A673 (cell line): ENCODE measurements around the gene SCN4A. TPM values are rescaled to one million over a fixed set of nuclear protein-coding genes. Genes with fewer than 3 reads are reported as not detected.
"Not testable (repeated sequence)": the region's sequence is repeated elsewhere in the genome, so short reads cannot be mapped to it uniquely, and the experiment has no call there.

Experiments
- Bru-seq: library from RNA; stranded (reverse); fragments of 400-500 nt; gene quantifications from one replicate; lab custom pipeline; 2021; lab: Mats Ljungman, UMichigan
- BruChase-seq, 2 experiments: library from RNA; stranded (reverse); fragments of 400-500 nt; gene quantifications; one replicate each; lab custom pipeline; 2021; lab: Mats Ljungman, UMichigan
- BruUV-seq: library from RNA; stranded (reverse); fragments of 400-500 nt; replicated peaks from 2 replicates; lab custom pipeline; 2021; lab: Mats Ljungman, UMichigan
- CTCF ChIA-PET: fragments of 300-600 bp; sonication (Branson Sonifier 250); formaldehyde crosslinking; loops from one replicate; lab custom pipeline; 2022; ENCODE audit warnings: antibody characterized with exemption; lab: Charles Lee
- POLR2A ChIA-PET: fragments of 300-600 bp; sonication (Branson Sonifier 250); formaldehyde crosslinking; loops from one replicate; lab custom pipeline; 2022; ENCODE audit warnings: antibody characterized with exemption; ENCODE audit not compliant: low non-redundant PET; lab: Charles Lee
- DNase-seq: peaks from one replicate; pipeline ENCODE4 v3.0.0-alpha.2; 2015; ENCODE audit warnings: low spot score
- H3K27ac ChIP-seq: fragments of 200-600 bp; sonication (generic); 2 replicates; pipeline ENCODE4 v1.5.1; 2016; ENCODE audit warnings: mixed run types, low read depth, mild to moderate bottlenecking, mixed read lengths, antibody characterized with exemption, low read length; ENCODE audit not compliant: poor library complexity, severe bottlenecking
- H3K27me3 ChIP-seq: fragments of 200-600 bp; sonication (generic); replicated peaks from 2 replicates; pipeline ENCODE4 v1.6.1; 2017; ENCODE audit warnings: mixed run types, low read depth, mild to moderate bottlenecking, mixed read lengths, antibody characterized with exemption, low read length; ENCODE audit not compliant: insufficient read depth, poor library complexity
- H3K36me3 ChIP-seq: fragments of 200-600 bp; sonication (generic); 2 replicates; pipeline ENCODE4 v1.6.1; 2016; ENCODE audit warnings: mixed run types, mild to moderate bottlenecking, mixed read lengths, antibody characterized with exemption, low read length; ENCODE audit not compliant: insufficient read depth, poor library complexity, severe bottlenecking
- H3K4me1 ChIP-seq: fragments of 200-600 bp; sonication (generic); 2 replicates; pipeline ENCODE4 v1.6.1; 2017; ENCODE audit warnings: mixed run types, mild to moderate bottlenecking, mixed read lengths, antibody characterized with exemption, low read length; ENCODE audit not compliant: insufficient read depth, poor library complexity, severe bottlenecking
- H3K4me3 ChIP-seq: fragments of 200-600 bp; sonication (generic); 2 replicates; pipeline ENCODE4 v1.5.1; 2016; ENCODE audit warnings: low read depth, mixed run types, mild to moderate bottlenecking, mixed read lengths, low read length; ENCODE audit not compliant: poor library complexity, severe bottlenecking
- H3K9me3 ChIP-seq: fragments of 200-600 bp; sonication (generic); 2 replicates; pipeline ENCODE4 v1.6.1; 2016; ENCODE audit warnings: mixed run types, low read depth, mild to moderate bottlenecking, mixed read lengths, antibody characterized with exemption, low read length; ENCODE audit not compliant: poor library complexity, severe bottlenecking
- EZH2 ChIP-seq: fragments of 200-600 bp; sonication (generic); IDR thresholded peaks from 2 replicates; pipeline ENCODE4 v1.6.1; 2017; ENCODE audit warnings: borderline replicate concordance, low read depth, mild to moderate bottlenecking, mixed read lengths, antibody characterized with exemption, low read length; ENCODE audit not compliant: poor library complexity, severe bottlenecking
- intact Hi-C: fragments of 100-400 bp; cut with micrococcal nuclease; formaldehyde crosslinking; loops from one replicate; pipeline ENCODE4 v1.10.0; 2022; ENCODE audit not compliant: unreplicated experiment
- long read RNA-seq: library from polyadenylated mRNA; stranded (forward); transcript quantifications from one replicate; pipeline ENCODE4 v2.0.0, GENCODE V29; 2022
- total RNA-seq: library from RNA; stranded (reverse); gene quantifications from 2 replicates; pipeline ENCODE4 v1.2.3, GENCODE V29; 2021
- TF ChIP-seq, protein P1 (sequence below): fragments of 300-800, 200-600 bp; sonication (generic); conservative IDR thresholded peaks from 2 replicates; pipeline ENCODE4 v1.5.1; 2017; ENCODE audit warnings: low read depth, mild to moderate bottlenecking, antibody characterized with exemption, low read length, moderate library complexity, mixed read lengths

The SCN4A gene
- total RNA-seq: 0.56 and 0.79 TPM in 2 replicates
- Bru-seq, nascent RNA: percentile 14 among the genes with signal in this experiment
- percentile 8 among the genes with signal in this experiment for BruChase-seq, experiment 1, labeled RNA remaining after a 2-hour chase
- percentile 15 among the genes with signal in this experiment for BruChase-seq, experiment 2, labeled RNA remaining after a 6-hour chase
- long read RNA-seq: 0 reads

DNA sequence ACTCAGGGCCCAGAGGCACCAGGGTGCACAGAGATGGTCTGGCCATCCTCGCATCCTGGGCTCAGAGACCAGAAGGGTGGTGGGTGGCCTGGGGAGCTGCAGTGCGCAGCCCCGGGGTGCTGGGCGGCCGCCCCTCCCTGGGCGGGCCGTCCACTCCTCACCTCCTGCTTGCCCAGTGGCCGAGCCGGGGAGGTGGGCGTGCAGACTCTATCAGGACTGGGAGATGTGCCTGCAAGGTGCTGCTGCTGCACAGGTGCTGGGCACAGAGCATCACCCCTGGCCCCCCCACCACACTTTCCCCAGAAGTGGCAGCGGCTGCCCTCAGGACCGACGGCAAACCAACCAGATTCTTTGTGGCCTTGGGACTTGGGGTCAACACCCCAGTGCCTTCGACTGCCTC, at the start of gene SCN4A:
TSS of gene SCN4A (minus strand) at position 123 of the 400 bp plus-strand sequence. CDS start at position 46, 77 bp downstream.
- BruUV-seq: no TSS peak
- no peak for DNase-seq
- intact Hi-C loops: no loop called here
- Histone ChIP-seq H3K4me3 (no peak within 1 kb of the TSS), H3K36me3 (no peaks in the 10 kb centered on the region), H3K27ac (no peak within 1 kb of the TSS), H3K27me3 (no peaks in the 10 kb centered on the region), H3K9me3 (no peaks in the 10 kb centered on the region), H3K4me1 (no peaks in the 10 kb centered on the region)
- no peak for TF ChIP-seq EZH2
- TF ChIP-seq, protein P1, sequence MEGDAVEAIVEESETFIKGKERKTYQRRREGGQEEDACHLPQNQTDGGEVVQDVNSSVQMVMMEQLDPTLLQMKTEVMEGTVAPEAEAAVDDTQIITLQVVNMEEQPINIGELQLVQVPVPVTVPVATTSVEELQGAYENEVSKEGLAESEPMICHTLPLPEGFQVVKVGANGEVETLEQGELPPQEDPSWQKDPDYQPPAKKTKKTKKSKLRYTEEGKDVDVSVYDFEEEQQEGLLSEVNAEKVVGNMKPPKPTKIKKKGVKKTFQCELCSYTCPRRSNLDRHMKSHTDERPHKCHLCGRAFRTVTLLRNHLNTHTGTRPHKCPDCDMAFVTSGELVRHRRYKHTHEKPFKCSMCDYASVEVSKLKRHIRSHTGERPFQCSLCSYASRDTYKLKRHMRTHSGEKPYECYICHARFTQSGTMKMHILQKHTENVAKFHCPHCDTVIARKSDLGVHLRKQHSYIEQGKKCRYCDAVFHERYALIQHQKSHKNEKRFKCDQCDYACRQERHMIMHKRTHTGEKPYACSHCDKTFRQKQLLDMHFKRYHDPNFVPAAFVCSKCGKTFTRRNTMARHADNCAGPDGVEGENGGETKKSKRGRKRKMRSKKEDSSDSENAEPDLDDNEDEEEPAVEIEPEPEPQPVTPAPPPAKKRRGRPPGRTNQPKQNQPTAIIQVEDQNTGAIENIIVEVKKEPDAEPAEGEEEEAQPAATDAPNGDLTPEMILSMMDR: no peak
- POLR2A ChIA-PET: no interaction called here
- CTCF ChIA-PET: no interaction called here

DNA sequence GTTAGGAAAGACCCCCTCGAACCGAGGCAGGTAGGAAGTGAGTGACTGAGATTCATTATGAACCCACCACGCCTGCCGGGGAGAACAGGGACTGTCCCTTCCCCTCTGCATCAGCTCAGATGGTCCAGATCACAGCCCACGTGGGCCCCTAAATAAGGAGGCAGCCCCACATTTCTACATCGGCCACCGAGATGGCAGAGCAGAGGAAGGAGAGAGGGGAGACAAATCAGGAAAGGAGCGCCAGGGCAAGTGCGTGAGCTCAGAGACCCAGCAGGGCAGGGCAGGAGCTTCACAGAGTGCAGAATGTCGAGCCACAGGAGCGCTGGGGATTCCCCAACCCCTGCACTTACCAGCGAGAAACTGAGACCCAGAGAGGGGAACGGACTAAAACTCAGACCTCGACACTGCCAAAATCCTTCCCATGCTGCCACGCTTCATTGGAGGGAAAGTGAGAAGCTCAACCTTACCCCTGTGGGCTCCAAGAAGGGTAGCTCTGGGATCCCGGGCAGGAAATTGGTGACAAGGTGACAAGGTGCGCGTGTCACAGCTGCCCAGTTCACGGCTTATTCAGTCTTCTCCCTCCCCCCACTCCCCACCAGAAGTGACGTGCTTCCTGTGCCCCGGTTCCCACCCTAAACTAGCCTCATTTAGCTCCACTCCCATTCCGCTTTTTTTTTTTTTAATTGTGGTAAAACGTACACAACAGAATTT, 47.5 kb upstream of the SCN4A start, which contains the start of gene ICAM2:
TSS of gene ICAM2 (minus strand) at position 578 of the 711 bp plus-strand sequence. CDS start 13,942 bp downstream, outside the sequence.
- Histone ChIP-seq H3K4me1 (no peaks in the 10 kb centered on the region), H3K27me3 (no peaks in the 10 kb centered on the region), H3K9me3 (no peaks in the 10 kb centered on the region), H3K4me3 (no peak within 1 kb of the TSS), H3K36me3 (no peaks in the 10 kb centered on the region), H3K27ac (no peak within 1 kb of the TSS)
- BruUV-seq: no TSS peak
- TF ChIP-seq EZH2: no peak
- TF ChIP-seq, protein P1: no peak
- DNase-seq: no peak
- ChIA-PET POLR2A (interaction anchor here (0.7 kb wide), 1 partner anchor 37 kb away, joined by 18 read pairs; no protein-coding TSS in a partner anchor), CTCF (interaction anchor here (0.5 kb wide), 1 partner anchor 260 kb away, joined by 5 read pairs; no protein-coding TSS in a partner anchor)
- intact Hi-C loops: no loop called here

DNA sequence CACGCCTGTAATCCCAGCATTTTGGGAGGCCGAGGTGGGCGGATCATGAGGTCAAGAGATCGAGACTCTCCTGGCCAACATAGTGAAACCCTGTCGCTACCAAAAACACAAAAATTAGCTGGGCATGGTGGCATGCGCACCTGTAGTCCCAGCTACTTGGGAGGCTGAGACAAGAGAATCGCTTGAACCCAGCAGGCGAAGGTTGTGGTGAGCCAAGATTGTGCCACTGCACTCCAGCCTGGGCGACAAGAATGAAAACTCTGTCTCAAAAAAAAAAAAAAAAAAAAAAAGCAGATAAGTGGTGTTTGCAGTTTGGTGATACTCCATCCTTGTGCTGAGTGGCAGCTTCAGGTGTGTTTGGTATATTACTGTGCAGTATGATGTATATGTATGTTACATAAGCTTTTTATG, 46.8 kb upstream of the SCN4A start:
- H3K4me3 ChIP-seq, H3K27ac ChIP-seq, DNase-seq, H3K9me3 ChIP-seq, H3K4me1 ChIP-seq, H3K36me3 ChIP-seq, H3K27me3 ChIP-seq, BruUV-seq, intact Hi-C loops: not testable (repeated sequence)
- POLR2A ChIA-PET: interaction anchor here (0.7 kb wide), 1 partner anchor 36 kb away, joined by 18 read pairs; no protein-coding TSS in a partner anchor
- CTCF ChIA-PET: interaction anchor here (0.8 kb wide), 1 partner anchor 10 kb away, joined by 3 read pairs; no protein-coding TSS in a partner anchor
